HepG2 (cell line): ENCODE data around the gene PRSS53. TPM values are rescaled to one million over a fixed set of nuclear protein-coding genes. Genes with fewer than 3 reads are reported as not detected.

Experiments
- ATAC-seq: fragments of 200-7000 bp; cut with Tn5 transposase; 3 replicates; pipeline ENCODE4 v1.9.1; 2020; ENCODE audit warnings: mild to moderate bottlenecking, moderate library complexity
- BruUV-seq: library from RNA; stranded (reverse); fragments of 400-500 nt; replicated peaks from 2 replicates; lab custom pipeline; 2021; lab: Mats Ljungman, UMichigan
- CTCF ChIA-PET: fragments of 300-600 bp; formaldehyde crosslinking; extraction: SDS; loops from one replicate; lab custom pipeline; 2021; ENCODE audit warnings: low total read pairs, inconsistent platforms, low intra/inter-chr PET ratio; lab: Yijun Ruan, JAX
- POLR2A ChIA-PET: fragments of 350-600 bp; sonication (Branson Sonifier 250); formaldehyde crosslinking; loops from one replicate; lab custom pipeline; 2020; ENCODE audit warnings: antibody characterized with exemption, inconsistent platforms; lab: Yijun Ruan, JAX
- DNase-seq: peaks from one replicate; pipeline ENCODE4 v3.0.0-alpha.2; 2015; ENCODE audit warnings: low spot score
- FAIRE-seq: peaks from 3 replicates; lab custom pipeline; 2011; peaks lifted over from hg19 to GRCh38; lab: Jason Lieb, UNC
- H2AFZ ChIP-seq: one replicate; pipeline ENCODE4 v1.6.1; 2011; ENCODE audit warnings: low read length, inconsistent platforms
- H3K27ac ChIP-seq: fragments of 300-600 bp; 3 replicates; pipeline ENCODE4 v1.8.0; 2011; ENCODE audit warnings: mixed run types, mild to moderate bottlenecking, mixed read lengths, low read length, inconsistent platforms; ENCODE audit not compliant: insufficient read depth; ENCODE audit errors: extremely low read length
- H3K27me3 ChIP-seq, 2 experiments: fragments of 200-600 bp in 1 of 2; 2 replicates in 1 of 2; 3 replicates in 1 of 2; pipeline versions ENCODE4 v1.6.0 to v1.8.0; 2011; ENCODE audit warnings: low read length in 2 of 2, mild to moderate bottlenecking in 2 of 2, moderate library complexity in 2 of 2, inconsistent platforms in 1 of 2; ENCODE audit not compliant: insufficient read depth in 2 of 2, control insufficient read depth in 1 of 2
- H3K36me3 ChIP-seq, 2 experiments: fragments of 200-600 bp in 1 of 2; replicated peaks in 1 of 2; 2 replicates in 1 of 2; 3 replicates in 1 of 2; pipeline versions ENCODE4 v1.5.1 to v1.8.0; 2011; ENCODE audit warnings: low read length in 2 of 2, inconsistent platforms in 1 of 2; ENCODE audit not compliant: insufficient read depth in 2 of 2, control insufficient read depth in 1 of 2
- H3K4me1 ChIP-seq: 2 replicates; pipeline ENCODE4 v1.5.1; 2012; ENCODE audit warnings: low read length, inconsistent platforms; ENCODE audit not compliant: insufficient read depth
- H3K4me2 ChIP-seq: 2 replicates; pipeline ENCODE4 v1.6.0; 2011; ENCODE audit warnings: low read depth, low read length, inconsistent platforms
- H3K4me3 ChIP-seq, 3 experiments: fragments of 200-600 bp in 1 of 3; sonication (generic), shearing (Covaris generic) in 1 of 3; replicated peaks in 1 of 3; 2 replicates each; pipeline ENCODE4 v1.5.1; 2011 to 2016; ENCODE audit warnings: low read length in 3 of 3, inconsistent platforms in 2 of 3, low read depth in 2 of 3, mild to moderate bottlenecking in 2 of 3, control low read depth in 1 of 3, mixed read lengths in 1 of 3; ENCODE audit not compliant: insufficient read depth in 1 of 3
- H3K79me2 ChIP-seq: one replicate; pipeline ENCODE4 v1.6.1; 2011; ENCODE audit warnings: low read length, inconsistent platforms; ENCODE audit not compliant: insufficient read depth
- H3K9ac ChIP-seq: 2 replicates; pipeline ENCODE4 v1.6.0; 2011; ENCODE audit warnings: mild to moderate bottlenecking, low read depth, low read length, inconsistent platforms; ENCODE audit not compliant: insufficient read depth
- H3K9me3 ChIP-seq: 2 replicates; pipeline ENCODE4 v1.5.1; 2012; ENCODE audit warnings: mild to moderate bottlenecking, low read length
- H4K20me1 ChIP-seq: 2 replicates; pipeline ENCODE4 v1.6.0; 2011; ENCODE audit warnings: inconsistent platforms, mild to moderate bottlenecking, low read length, moderate library complexity; ENCODE audit not compliant: insufficient read depth
- ARHGAP35 ChIP-seq: sonication (generic); formaldehyde crosslinking; IDR thresholded peaks from 2 replicates; pipeline ENCODE4 v1.9.0; 2022; ENCODE audit warnings: mild to moderate bottlenecking, inconsistent platforms, moderate library complexity, missing genetic modification reagents, borderline replicate concordance
- KDM2A ChIP-seq: sonication (generic); formaldehyde crosslinking; IDR thresholded peaks from 2 replicates; pipeline ENCODE4 v1.4.0; 2020; ENCODE audit warnings: low read depth, missing genetic modification reagents, borderline replicate concordance
- NRL ChIP-seq: sonication (generic); formaldehyde crosslinking; IDR thresholded peaks from 2 replicates; pipeline ENCODE4 v1.5.0; 2020; ENCODE audit warnings: missing genetic modification reagents, mild to moderate bottlenecking, moderate library complexity, borderline replicate concordance
- POLR2AphosphoS2 ChIP-seq: IDR thresholded peaks from 2 replicates; pipeline ENCODE4 v1.6.1; 2011; ENCODE audit warnings: low read depth, low read length, improper control_type of control experiment
- SATB2 ChIP-seq: sonication (generic); formaldehyde crosslinking; IDR thresholded peaks from 2 replicates; pipeline ENCODE4 v1.5.0; 2020; ENCODE audit warnings: missing genetic modification reagents
- TRAFD1 ChIP-seq: sonication (generic); formaldehyde crosslinking; IDR thresholded peaks from 2 replicates; pipeline ENCODE4 v1.5.1; 2020; ENCODE audit warnings: missing genetic modification reagents, mild to moderate bottlenecking, borderline replicate concordance
- ZBTB40 ChIP-seq, 2 experiments: fragments of 450-650 bp in 1 of 2; sonication (generic) in 1 of 2; formaldehyde crosslinking in 1 of 2; IDR thresholded peaks; 2 replicates each; pipeline versions ENCODE4 v1.6.1 to v1.8.0; 2016 to 2022; ENCODE audit warnings: antibody characterized with exemption in 1 of 2, mild to moderate bottlenecking in 1 of 2, missing genetic modification reagents in 1 of 2
- ZFP36L2 ChIP-seq: sonication (generic); formaldehyde crosslinking; IDR thresholded peaks from 2 replicates; pipeline ENCODE4 v1.4.0; 2020; ENCODE audit warnings: missing genetic modification reagents
- ZNF574 ChIP-seq: sonication (generic); formaldehyde crosslinking; IDR thresholded peaks from 2 replicates; pipeline ENCODE4 v1.4.0; 2020; ENCODE audit warnings: missing genetic modification reagents
- WGBS: methylation state at CpG from one replicate; pipeline ENCODE4 v1.1.6; 2017; ENCODE audit warnings: low lambda C conversion rate; 5-methylcytosine and 5-hydroxymethylcytosine counted together
- in situ Hi-C: cut with HindIII; loops from 2 replicates; pipeline ENCODE4 v1.10.0; 2017; ENCODE audit warnings: low pct_unique_long_range_greater_than_20kb; ENCODE audit not compliant: extremely low pct_ligation_motif_present
- intact Hi-C: fragments of 100-400 bp; cut with micrococcal nuclease; formaldehyde crosslinking; loops from one replicate; pipeline ENCODE4 v1.10.0; 2022; ENCODE audit not compliant: unreplicated experiment
- polyA plus RNA-seq, 8 experiments: library from polyadenylated mRNA; depleted of rRNA in 3 of 8; stranded (reverse) in 7 of 8; unstranded in 1 of 8; fragments of >200 nt; fragmentation: Illumina TruSeq in 4 of 8; extraction: Trizol in 4 of 8; gene quantifications; 2 replicates each; pipeline versions ENCODE4 v1.2.1 to v1.2.3, GENCODE V29; 2011 to 2016; ENCODE audit warnings: low read depth in 4 of 8, missing spikeins in 1 of 8, mixed read lengths in 1 of 8; ENCODE audit not compliant: insufficient read depth in 1 of 8
- total RNA-seq, 5 experiments: library from RNA; depleted of rRNA; stranded (reverse); fragments of >200 nt; fragmentation: Illumina TruSeq; extraction: Trizol; gene quantifications; 2 replicates each; pipeline ENCODE4 v1.2.3, GENCODE V29; 2016; ENCODE audit warnings: low read depth in 1 of 5

The PRSS53 gene
- total and polyA plus RNA-seq, 2 of the 13 experiments (the other 11 are each of a cell fraction or from before 2014, with no cell fraction given): 2.2 to 7.4 TPM

GRCh38 chr16:31109622-31110021 is 20.9 kb upstream of the PRSS53 start:
- FAIRE-seq (no peak), ATAC-seq (no peak), DNase-seq (no peak)
- ChIA-PET CTCF (no interaction called here), POLR2A (interaction anchor here (3.7 kb wide), 1 partner anchor 8 kb away, joined by 17 read pairs; the partner anchor contains the start of gene KAT8)
- Histone ChIP-seq H3K27me3 (no peaks in the 10 kb centered on the region), H3K27ac (no peak overlapping the region), H3K79me2 (peaks cover 12% of the 10 kb centered on the region), H3K36me3 (peaks cover 20 to 35% of the 10 kb centered on the region in 2 experiments), H3K4me3 (peak overlapping the region in 2 of 3 experiments; percentile 94 to 100; a peak in 1 of 6 replicates), H3K9ac (peak overlapping the region; percentile 90; the same call in 1 of the 2 replicates), H2AFZ (no peak overlapping the region), H3K9me3 (no peaks in the 10 kb centered on the region), H3K4me2 (0 out of 2 replicates have a peak overlapping the region, but pooled peaks have one; percentile 94), H4K20me1 (no peaks in the 10 kb centered on the region), H3K4me1 (peaks cover 56% of the 10 kb centered on the region)
- WGBS: 93% methylated on average over 12 of the region's 12 CpGs
- in situ Hi-C loops (no loop called here), intact Hi-C loops (loop anchor here (5.0 kb wide), 1 partner anchor 48 kb away; no protein-coding TSS in a partner anchor)
- no TSS peak for BruUV-seq
- no peak for TF ChIP-seq TRAFD1 (CRISPR knock-in tag)
- no peak for TF ChIP-seq POLR2AphosphoS2
- no peak for TF ChIP-seq SATB2 (CRISPR knock-in tag)
- TF ChIP-seq ARHGAP35 (CRISPR knock-in tag): no peak
- no peak for TF ChIP-seq KDM2A (CRISPR knock-in tag)
- TF ChIP-seq ZBTB40 (IDR thresholded peaks at IDR 0.05): no peak
- TF ChIP-seq ZBTB40 (CRISPR knock-in tag; IDR thresholded peaks at IDR 0.05): 0 out of 2 replicates have a peak, but pooled peaks have one; percentile 23
- peak; percentile 44; the same call in 1 of the 2 replicates for TF ChIP-seq NRL (CRISPR knock-in tag)
- no peak for TF ChIP-seq ZFP36L2 (CRISPR knock-in tag)
- TF ChIP-seq ZNF574: 0 out of 2 replicates have a peak, but pooled peaks have one; percentile 14
